IPS-NIHi7 (cell line): ENCODE data around the gene CCDC70.
A peak's percentile ranks its signal among the peaks of the same experiment; 100 is the strongest.
"Not testable (repeated sequence)": the region's sequence is repeated elsewhere in the genome, so short reads cannot be mapped to it uniquely, and the experiment has no call there.

ENCODE experiments used
- DNase-seq: peaks from one replicate; pipeline ENCODE4 v3.0.0; 2012; ENCODE audit warnings: mixed read lengths; ENCODE audit errors: extremely low spot score

CCDC70 gene

GRCh38 chr13:51907040-51907732 lies 45.4 kb downstream of the CCDC70 start:
- DNase-seq: no peak

- not testable (repeated sequence) for DNase-seq
Measured at GRCh38 chr13:51909265-51909664, 47.5 kb downstream of the CCDC70 start.

- no peak for DNase-seq
Measured at GRCh38 chr13:51910508-51910907, 48.7 kb downstream of the CCDC70 start.

GRCh38 chr13:51912091-51912490 lies 50.3 kb downstream of the CCDC70 start:
- no peak for DNase-seq

GRCh38 chr13:51912511-51913225 lies 50.9 kb downstream of the CCDC70 start:
- DNase-seq: no peak

- DNase-seq: peak; percentile 71
Measured at GRCh38 chr13:51913421-51914136, 51.8 kb downstream of the CCDC70 start.

GRCh38 chr13:51914137-51914493 lies 52.3 kb downstream of the CCDC70 start:
- DNase-seq: no peak
